ENCODE data around the gene ONECUT3. TPM values are rescaled to one million over a fixed set of nuclear protein-coding genes. Genes with fewer than 3 reads are reported as not detected.
A peak's percentile ranks its signal among the peaks of the same experiment; 100 is the strongest.

The ONECUT3 gene
- total RNA-seq, 2 donors from 2014 or later = not detected

DNA sequence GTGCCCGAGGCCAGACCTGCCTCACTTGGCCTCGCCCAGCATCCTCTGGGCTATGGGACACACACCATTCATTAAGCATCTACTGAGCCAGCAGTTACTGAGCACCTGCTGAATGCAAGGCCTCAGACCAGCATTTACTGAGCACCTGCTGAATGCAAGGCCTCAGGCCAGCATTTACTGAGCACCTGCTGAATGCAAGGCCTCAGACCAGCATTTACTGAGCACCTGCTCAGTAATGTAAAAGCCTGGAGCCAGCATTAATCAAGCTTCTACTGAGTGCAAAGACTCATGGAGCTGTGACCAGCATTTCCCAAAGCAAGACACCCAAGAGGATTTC is 55.1 kb downstream of the ONECUT3 start:
- H3K27ac Mint-ChIP-seq = no peak overlapping the region
- no peaks in the 10 kb centered on the region for H3K27me3 Mint-ChIP-seq
- no peaks in the 10 kb centered on the region for H3K9me3 Mint-ChIP-seq
- DNase-seq (ENCODE audit: low spot score) = no peak
- no peak overlapping the region for H3K4me3 Mint-ChIP-seq
- no peak for ATAC-seq
- no peaks in the 10 kb centered on the region for H3K36me3 Mint-ChIP-seq
- H3K4me1 Mint-ChIP-seq (ENCODE audit: low read depth in 2 of 2) = peaks cover 10 to 11% of the 10 kb centered on the region in 2 donors

DNA sequence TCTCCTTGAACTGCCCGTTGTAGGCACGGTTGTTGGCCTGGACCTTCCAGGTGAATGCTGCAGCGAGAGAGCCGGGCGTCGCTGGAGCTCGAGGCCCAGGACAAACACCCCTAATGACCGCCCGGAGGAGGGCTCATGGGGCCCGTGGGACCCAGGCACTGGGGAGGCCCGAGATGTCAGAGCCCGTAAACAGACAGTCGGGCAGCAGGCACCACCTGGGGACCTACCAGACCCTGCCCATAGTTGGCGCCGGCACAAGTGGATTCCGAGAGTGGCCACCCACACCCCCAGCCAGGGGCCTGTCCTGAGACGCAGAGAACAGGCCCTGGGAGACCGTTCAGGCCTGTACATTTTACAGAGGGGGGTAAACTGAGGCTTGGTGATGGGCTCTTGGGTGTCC is 56.4 kb downstream of the ONECUT3 start:
- no peak for DNase-seq (ENCODE audit: low spot score)
- Mint-ChIP-seq H3K4me3 (no peak overlapping the region), H3K36me3 (no peaks in the 10 kb centered on the region), H3K9me3 (no peaks in the 10 kb centered on the region), H3K27ac (no peak overlapping the region), H3K4me1 (ENCODE audit: low read depth in 2 of 2) (peaks cover 10 to 11% of the 10 kb centered on the region in 2 donors), H3K27me3 (no peaks in the 10 kb centered on the region)
- no peak for ATAC-seq

GRCh38 chr19:1810439-1811160 is 57.3 kb downstream of the ONECUT3 start:
- Mint-ChIP-seq H3K9me3 (no peaks in the 10 kb centered on the region), H3K27ac (no peak overlapping the region), H3K27me3 (no peaks in the 10 kb centered on the region)

GRCh38 chr19:1811472-1811894 is 58.2 kb downstream of the ONECUT3 start:
- ATAC-seq = no peak
- no peaks in the 10 kb centered on the region for H3K27me3 Mint-ChIP-seq
- H3K36me3 Mint-ChIP-seq = no peaks in the 10 kb centered on the region

More at GRCh38 chr19:1810439-1811160, 57.3 kb downstream of the ONECUT3 start:
- no peak for ATAC-seq
- Mint-ChIP-seq H3K36me3 (no peaks in the 10 kb centered on the region), H3K4me1 (ENCODE audit: low read depth in 2 of 2) (peaks cover 10 to 11% of the 10 kb centered on the region in 2 donors), H3K4me3 (no peak overlapping the region)
- no peak for DNase-seq (ENCODE audit: low spot score)

DNA sequence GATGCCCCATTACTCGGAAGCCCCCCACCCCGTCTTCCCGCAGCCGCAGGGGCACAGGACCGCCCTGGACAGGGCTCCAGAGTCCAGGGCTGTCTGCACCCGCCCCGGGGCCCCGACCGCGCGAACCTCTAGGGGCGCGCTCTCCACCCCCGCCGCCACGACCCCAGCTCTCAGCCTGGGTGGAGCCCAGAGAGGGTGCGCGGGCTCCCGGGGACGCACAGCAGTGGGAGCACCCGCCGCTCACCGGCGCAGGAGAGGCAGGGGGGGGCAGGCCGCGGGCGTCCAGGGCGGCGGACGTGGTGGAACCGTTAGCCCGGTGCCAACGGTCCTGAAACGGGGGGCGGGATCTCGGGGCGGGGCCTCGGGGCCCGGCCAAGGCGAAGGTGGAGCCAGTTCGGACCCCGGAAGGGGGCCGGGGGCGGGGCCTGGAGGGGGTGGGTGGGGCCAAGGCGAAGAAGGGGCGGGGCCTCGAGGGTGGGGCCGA is 58.7 kb downstream of the ONECUT3 start, which contains the start of gene ATP8B3:
ATP8B3 (minus strand) TSS at position 335 of the 484 bp plus-strand sequence. CDS start 540 bp downstream, outside the sequence.
- Mint-ChIP-seq H3K9me3 (no peaks in the 10 kb centered on the region), H3K36me3 (no peaks in the 10 kb centered on the region), H3K27ac (peak within 1 kb of the TSS; percentile 73 to 93), H3K4me1 (ENCODE audit: low read depth in 2 of 2) (peaks cover 10 to 11% of the 10 kb centered on the region in 2 donors), H3K4me3 (peak within 1 kb of the TSS; percentile 91), H3K27me3 (no peaks in the 10 kb centered on the region)
- DNase-seq (ENCODE audit: low spot score) = no peak
- ATAC-seq = peak in 1 of 2 donors; percentile 49

More at GRCh38 chr19:1811472-1811894, 58.2 kb downstream of the ONECUT3 start:
- Mint-ChIP-seq H3K4me1 (ENCODE audit: low read depth in 2 of 2) (peaks cover 10 to 11% of the 10 kb centered on the region in 2 donors), H3K4me3 (peak overlapping the region; percentile 91), H3K9me3 (no peaks in the 10 kb centered on the region), H3K27ac (no peak overlapping the region)
- DNase-seq (ENCODE audit: low spot score) = no peak

- DNase-seq (ENCODE audit: low spot score) (peak; percentile 96), ATAC-seq (peak; percentile 93)
- Mint-ChIP-seq H3K27ac (peak overlapping the region; percentile 73 to 93), H3K27me3 (no peaks in the 10 kb centered on the region), H3K4me3 (peak overlapping the region; percentile 91), H3K36me3 (no peaks in the 10 kb centered on the region), H3K4me1 (ENCODE audit: low read depth in 2 of 2) (peaks cover 10 to 11% of the 10 kb centered on the region in 2 donors), H3K9me3 (no peaks in the 10 kb centered on the region)
Measured at GRCh38 chr19:1812426-1813191, 59.3 kb downstream of the ONECUT3 start.

DNA sequence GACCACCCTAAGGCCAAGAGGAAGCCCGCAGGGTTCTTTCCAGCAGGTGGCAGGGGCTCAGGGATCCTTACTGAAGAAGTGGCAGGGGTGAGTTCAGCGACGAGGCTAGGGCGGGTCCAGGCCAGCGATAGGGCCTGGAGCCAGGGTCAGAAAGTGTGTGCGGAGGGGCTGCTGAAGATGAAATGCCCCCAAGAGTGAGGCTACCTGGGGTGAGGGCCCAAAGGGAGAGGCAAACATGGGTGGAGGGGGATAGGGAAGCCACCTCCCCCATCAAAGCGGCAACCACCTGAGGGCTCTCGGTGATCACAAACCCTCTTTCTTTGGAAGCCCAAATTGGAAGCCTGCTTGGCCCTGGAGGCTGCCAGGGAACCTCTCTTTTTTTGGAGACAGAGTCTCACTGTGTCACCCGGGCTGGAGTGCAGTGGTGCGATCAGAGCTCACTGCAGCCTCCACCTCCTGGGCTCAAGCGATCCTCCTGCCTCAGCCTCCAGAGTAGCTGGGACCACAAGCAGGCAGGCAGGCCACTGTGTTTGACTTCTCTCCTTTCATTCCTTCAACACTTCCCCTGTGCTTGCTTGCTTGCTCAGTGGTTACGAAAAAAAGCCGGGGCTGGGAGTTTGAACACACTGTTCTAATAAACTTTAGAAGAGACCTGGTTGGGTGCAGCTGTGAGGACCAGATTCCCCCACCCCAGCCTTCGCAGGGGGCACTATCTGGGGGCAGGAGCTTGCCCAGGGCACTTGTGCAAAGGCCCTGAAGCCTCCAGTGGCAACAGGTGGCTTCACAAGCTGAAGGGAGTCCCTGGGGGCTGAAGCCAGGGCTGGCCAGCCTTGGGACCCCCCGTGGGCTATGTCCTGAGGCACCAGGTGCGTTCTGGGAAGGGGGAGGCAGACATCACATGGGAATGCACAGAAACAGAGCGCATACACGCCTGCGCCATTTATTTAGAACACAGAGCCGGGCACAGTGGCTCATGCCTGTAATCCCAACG is 60.2 kb downstream of the ONECUT3 start:
- Mint-ChIP-seq H3K36me3 (no peaks in the 10 kb centered on the region), H3K4me3 (peak overlapping the region; percentile 91), H3K9me3 (no peaks in the 10 kb centered on the region), H3K4me1 (ENCODE audit: low read depth in 2 of 2) (peaks cover 10 to 14% of the 10 kb centered on the region in 2 donors), H3K27me3 (no peaks in the 10 kb centered on the region), H3K27ac (peak overlapping the region; percentile 73 to 93)
- ATAC-seq (no peak), DNase-seq (ENCODE audit: low spot score) (no peak)

- DNase-seq (ENCODE audit: low spot score) (no peak), ATAC-seq (no peak)
- peaks cover 10 to 14% of the 10 kb centered on the region in 2 donors for H3K4me1 Mint-ChIP-seq (ENCODE audit: low read depth in 2 of 2)
- no peaks in the 10 kb centered on the region for H3K36me3 Mint-ChIP-seq
- H3K27ac Mint-ChIP-seq = no peak overlapping the region
- H3K4me3 Mint-ChIP-seq = no peak overlapping the region
- H3K9me3 Mint-ChIP-seq = no peaks in the 10 kb centered on the region
- no peaks in the 10 kb centered on the region for H3K27me3 Mint-ChIP-seq
Measured at GRCh38 chr19:1814391-1814790, 61.1 kb downstream of the ONECUT3 start.

- no peaks in the 10 kb centered on the region for H3K27me3 Mint-ChIP-seq
- H3K4me3 Mint-ChIP-seq = no peak overlapping the region
- H3K36me3 Mint-ChIP-seq = no peaks in the 10 kb centered on the region
- ATAC-seq (no peak), DNase-seq (ENCODE audit: low spot score) (no peak)
- H3K9me3 Mint-ChIP-seq = no peaks in the 10 kb centered on the region
- H3K4me1 Mint-ChIP-seq (ENCODE audit: low read depth in 2 of 2) = peaks cover 10 to 14% of the 10 kb centered on the region in 2 donors
- no peak overlapping the region for H3K27ac Mint-ChIP-seq
Measured at GRCh38 chr19:1814833-1815604, 61.7 kb downstream of the ONECUT3 start.

DNA sequence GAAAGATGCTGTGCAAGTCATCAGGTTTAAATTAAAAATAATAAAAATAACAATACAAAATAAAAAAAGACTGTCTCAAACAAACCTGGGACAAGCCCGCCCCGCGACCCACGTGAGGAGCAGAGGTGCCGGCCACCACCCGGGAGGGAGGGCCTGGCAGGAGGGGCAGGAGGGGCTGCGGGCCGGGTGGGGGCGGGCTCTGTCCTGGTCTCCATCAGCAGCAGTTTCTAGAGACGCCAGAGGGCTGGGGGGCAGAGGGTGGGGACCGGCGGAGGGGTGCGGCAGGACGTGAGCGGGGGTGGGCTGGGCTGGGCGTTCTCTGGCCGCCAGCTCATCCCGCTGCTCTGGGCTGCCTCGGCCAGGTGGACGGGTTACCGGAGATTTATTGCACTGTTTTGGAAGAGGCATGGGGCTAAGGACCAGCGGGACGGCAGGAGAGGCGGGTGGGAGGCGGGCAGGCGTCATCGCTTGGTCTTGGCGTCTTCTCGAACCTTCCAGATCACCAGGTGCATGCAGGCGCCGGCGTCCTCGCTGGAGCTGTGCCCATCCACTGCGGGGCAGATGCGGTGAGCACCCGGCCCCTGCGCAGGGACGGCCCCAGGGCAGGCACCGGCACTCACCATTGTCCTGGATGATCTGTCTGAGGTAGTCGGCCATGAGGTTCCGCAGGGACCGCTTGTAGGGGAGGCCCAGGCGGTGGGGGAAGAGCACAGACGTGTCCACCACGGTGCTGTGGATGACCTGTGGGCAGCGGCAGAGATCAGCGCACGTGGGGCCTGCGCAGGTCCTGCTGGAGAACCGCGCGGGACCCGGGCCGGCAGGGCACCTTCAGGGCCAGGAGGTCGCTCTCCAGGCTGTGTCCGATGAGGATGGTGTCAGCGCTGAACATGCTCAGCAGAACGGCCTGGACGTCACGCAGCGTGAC is 62.6 kb downstream of the ONECUT3 start:
- DNase-seq (ENCODE audit: low spot score) = no peak
- ATAC-seq = no peak
- peaks cover 10 to 13% of the 10 kb centered on the region in 2 donors for H3K4me1 Mint-ChIP-seq (ENCODE audit: low read depth in 2 of 2)
- H3K27me3 Mint-ChIP-seq = no peaks in the 10 kb centered on the region
- H3K27ac Mint-ChIP-seq = no peak overlapping the region
- H3K4me3 Mint-ChIP-seq = no peak overlapping the region
- no peaks in the 10 kb centered on the region for H3K36me3 Mint-ChIP-seq
- no peaks in the 10 kb centered on the region for H3K9me3 Mint-ChIP-seq

- ATAC-seq = no peak
- Mint-ChIP-seq H3K4me3 (no peak overlapping the region), H3K9me3 (no peaks in the 10 kb centered on the region)
Measured at GRCh38 chr19:1816530-1817298, 63.4 kb downstream of the ONECUT3 start.

More at GRCh38 chr19:1816530-1817298, 63.4 kb downstream of the ONECUT3 start:
- no peak for DNase-seq (ENCODE audit: low spot score)
- Mint-ChIP-seq H3K4me1 (ENCODE audit: low read depth in 2 of 2) (peaks cover 10 to 12% of the 10 kb centered on the region in 2 donors), H3K27me3 (no peaks in the 10 kb centered on the region), H3K36me3 (no peaks in the 10 kb centered on the region), H3K27ac (no peak overlapping the region)
